ENCODE results near the gene TTLL10. TPM values are rescaled to one million over a fixed set of nuclear protein-coding genes. Genes with fewer than 3 reads are reported as not detected.

TTLL10 gene
- total and polyA plus RNA-seq, 4 donors: not detected

GRCh38 chr1:1245817-1246576 is 72.3 kb downstream of the TTLL10 start:
- no peak overlapping the region for H3K4me3 ChIP-seq (ENCODE audit: low read depth in 1 of 3, low read length in 3 of 3)
- H3K4me1 ChIP-seq (ENCODE audit: control insufficient read depth in 4 of 4, insufficient read depth in 4 of 4, low read length in 3 of 4): peaks cover 0 to 9% (median 3%) of the 10 kb centered on the region in 4 donors
- 51% methylated on average over 45 of the region's 45 CpGs for WGBS
- no peak overlapping the region for H3K27ac ChIP-seq (ENCODE audit: low read depth in 1 of 2, low read length in 2 of 2)
- DNase-seq (ENCODE audit: low spot score): no peak
- H3K9ac ChIP-seq (ENCODE audit: low read depth in 1 of 2, low read length in 2 of 2): no peak overlapping the region
- H3K9me3 ChIP-seq (ENCODE audit: control insufficient read depth in 4 of 4, low read length in 3 of 4): no peaks in the 10 kb centered on the region
- TF ChIP-seq, protein P1, sequence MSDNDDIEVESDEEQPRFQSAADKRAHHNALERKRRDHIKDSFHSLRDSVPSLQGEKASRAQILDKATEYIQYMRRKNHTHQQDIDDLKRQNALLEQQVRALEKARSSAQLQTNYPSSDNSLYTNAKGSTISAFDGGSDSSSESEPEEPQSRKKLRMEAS (IDR thresholded peaks at IDR 0.05): no peak
- no peak for TF ChIP-seq JUND (IDR thresholded peaks at IDR 0.05)
- no peak for TF ChIP-seq YY1 (IDR thresholded peaks at IDR 0.05)
- TF ChIP-seq TAF1 (conservative IDR thresholded peaks at IDR 0.05): no peak
- no peak for TF ChIP-seq FOXA1 (IDR thresholded peaks at IDR 0.05)
- no peak for TF ChIP-seq GABPA (IDR thresholded peaks at IDR 0.05 in 1 of 2, conservative IDR thresholded peaks at IDR 0.05 in 1 of 2)
- TF ChIP-seq, protein P2, sequence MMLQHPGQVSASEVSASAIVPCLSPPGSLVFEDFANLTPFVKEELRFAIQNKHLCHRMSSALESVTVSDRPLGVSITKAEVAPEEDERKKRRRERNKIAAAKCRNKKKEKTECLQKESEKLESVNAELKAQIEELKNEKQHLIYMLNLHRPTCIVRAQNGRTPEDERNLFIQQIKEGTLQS (IDR thresholded peaks at IDR 0.05): no peak
- TF ChIP-seq EGR1 (IDR thresholded peaks at IDR 0.05; ENCODE audit: low read depth in 2 of 2): no peak
- TF ChIP-seq SP1 (IDR thresholded peaks at IDR 0.05): no peak
- TF ChIP-seq HNF4G (IDR thresholded peaks at IDR 0.05): no peak
- TF ChIP-seq, protein P3, sequence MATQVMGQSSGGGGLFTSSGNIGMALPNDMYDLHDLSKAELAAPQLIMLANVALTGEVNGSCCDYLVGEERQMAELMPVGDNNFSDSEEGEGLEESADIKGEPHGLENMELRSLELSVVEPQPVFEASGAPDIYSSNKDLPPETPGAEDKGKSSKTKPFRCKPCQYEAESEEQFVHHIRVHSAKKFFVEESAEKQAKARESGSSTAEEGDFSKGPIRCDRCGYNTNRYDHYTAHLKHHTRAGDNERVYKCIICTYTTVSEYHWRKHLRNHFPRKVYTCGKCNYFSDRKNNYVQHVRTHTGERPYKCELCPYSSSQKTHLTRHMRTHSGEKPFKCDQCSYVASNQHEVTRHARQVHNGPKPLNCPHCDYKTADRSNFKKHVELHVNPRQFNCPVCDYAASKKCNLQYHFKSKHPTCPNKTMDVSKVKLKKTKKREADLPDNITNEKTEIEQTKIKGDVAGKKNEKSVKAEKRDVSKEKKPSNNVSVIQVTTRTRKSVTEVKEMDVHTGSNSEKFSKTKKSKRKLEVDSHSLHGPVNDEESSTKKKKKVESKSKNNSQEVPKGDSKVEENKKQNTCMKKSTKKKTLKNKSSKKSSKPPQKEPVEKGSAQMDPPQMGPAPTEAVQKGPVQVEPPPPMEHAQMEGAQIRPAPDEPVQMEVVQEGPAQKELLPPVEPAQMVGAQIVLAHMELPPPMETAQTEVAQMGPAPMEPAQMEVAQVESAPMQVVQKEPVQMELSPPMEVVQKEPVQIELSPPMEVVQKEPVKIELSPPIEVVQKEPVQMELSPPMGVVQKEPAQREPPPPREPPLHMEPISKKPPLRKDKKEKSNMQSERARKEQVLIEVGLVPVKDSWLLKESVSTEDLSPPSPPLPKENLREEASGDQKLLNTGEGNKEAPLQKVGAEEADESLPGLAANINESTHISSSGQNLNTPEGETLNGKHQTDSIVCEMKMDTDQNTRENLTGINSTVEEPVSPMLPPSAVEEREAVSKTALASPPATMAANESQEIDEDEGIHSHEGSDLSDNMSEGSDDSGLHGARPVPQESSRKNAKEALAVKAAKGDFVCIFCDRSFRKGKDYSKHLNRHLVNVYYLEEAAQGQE (IDR thresholded peaks at IDR 0.05): no peak
- TF ChIP-seq RAD21 (IDR thresholded peaks at IDR 0.05): no peak
- TF ChIP-seq RXRA (IDR thresholded peaks at IDR 0.05): no peak
- TF ChIP-seq, protein P4, sequence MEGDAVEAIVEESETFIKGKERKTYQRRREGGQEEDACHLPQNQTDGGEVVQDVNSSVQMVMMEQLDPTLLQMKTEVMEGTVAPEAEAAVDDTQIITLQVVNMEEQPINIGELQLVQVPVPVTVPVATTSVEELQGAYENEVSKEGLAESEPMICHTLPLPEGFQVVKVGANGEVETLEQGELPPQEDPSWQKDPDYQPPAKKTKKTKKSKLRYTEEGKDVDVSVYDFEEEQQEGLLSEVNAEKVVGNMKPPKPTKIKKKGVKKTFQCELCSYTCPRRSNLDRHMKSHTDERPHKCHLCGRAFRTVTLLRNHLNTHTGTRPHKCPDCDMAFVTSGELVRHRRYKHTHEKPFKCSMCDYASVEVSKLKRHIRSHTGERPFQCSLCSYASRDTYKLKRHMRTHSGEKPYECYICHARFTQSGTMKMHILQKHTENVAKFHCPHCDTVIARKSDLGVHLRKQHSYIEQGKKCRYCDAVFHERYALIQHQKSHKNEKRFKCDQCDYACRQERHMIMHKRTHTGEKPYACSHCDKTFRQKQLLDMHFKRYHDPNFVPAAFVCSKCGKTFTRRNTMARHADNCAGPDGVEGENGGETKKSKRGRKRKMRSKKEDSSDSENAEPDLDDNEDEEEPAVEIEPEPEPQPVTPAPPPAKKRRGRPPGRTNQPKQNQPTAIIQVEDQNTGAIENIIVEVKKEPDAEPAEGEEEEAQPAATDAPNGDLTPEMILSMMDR (IDR thresholded peaks at IDR 0.05; ENCODE audit: low read depth, low read length, missing input control): no peak
- TF ChIP-seq, protein P5, sequence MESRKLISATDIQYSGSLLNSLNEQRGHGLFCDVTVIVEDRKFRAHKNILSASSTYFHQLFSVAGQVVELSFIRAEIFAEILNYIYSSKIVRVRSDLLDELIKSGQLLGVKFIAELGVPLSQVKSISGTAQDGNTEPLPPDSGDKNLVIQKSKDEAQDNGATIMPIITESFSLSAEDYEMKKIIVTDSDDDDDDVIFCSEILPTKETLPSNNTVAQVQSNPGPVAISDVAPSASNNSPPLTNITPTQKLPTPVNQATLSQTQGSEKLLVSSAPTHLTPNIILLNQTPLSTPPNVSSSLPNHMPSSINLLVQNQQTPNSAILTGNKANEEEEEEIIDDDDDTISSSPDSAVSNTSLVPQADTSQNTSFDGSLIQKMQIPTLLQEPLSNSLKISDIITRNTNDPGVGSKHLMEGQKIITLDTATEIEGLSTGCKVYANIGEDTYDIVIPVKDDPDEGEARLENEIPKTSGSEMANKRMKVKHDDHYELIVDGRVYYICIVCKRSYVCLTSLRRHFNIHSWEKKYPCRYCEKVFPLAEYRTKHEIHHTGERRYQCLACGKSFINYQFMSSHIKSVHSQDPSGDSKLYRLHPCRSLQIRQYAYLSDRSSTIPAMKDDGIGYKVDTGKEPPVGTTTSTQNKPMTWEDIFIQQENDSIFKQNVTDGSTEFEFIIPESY (IDR thresholded peaks at IDR 0.05): no peak
- TF ChIP-seq NR2F2 (IDR thresholded peaks at IDR 0.05): no peak
- TF ChIP-seq FOXA2 (IDR thresholded peaks at IDR 0.05): no peak
- TF ChIP-seq HNF4A (conservative IDR thresholded peaks at IDR 0.05): no peak
- H3K36me3 ChIP-seq (ENCODE audit: control insufficient read depth in 4 of 4, insufficient read depth in 3 of 4, low read depth in 1 of 4, low read length in 3 of 4): no peaks in the 10 kb centered on the region
- H3K27me3 ChIP-seq (ENCODE audit: control insufficient read depth in 4 of 4, insufficient read depth in 4 of 4, low read length in 3 of 4): no peaks in the 10 kb centered on the region

Measured in liver (tissue), 9 donors.